Neural cell (in vitro differentiated cells): ENCODE data around the gene PRXL2A. TPM values are rescaled to one million over a fixed set of nuclear protein-coding genes. Genes with fewer than 3 reads are reported as not detected.

Experiments
- H2AFZ ChIP-seq: fragments of 200-600, 300-800 bp; sonication (generic), shearing (Covaris generic); 2 replicates; pipeline ENCODE4 v1.6.0; 2014; ENCODE audit warnings: low read depth, mild to moderate bottlenecking, antibody characterized with exemption, low read length, moderate library complexity
- H3F3A ChIP-seq: fragments of 200-600 bp; shearing (Covaris generic); 2 replicates; pipeline ENCODE4 v1.6.1; 2016; ENCODE audit warnings: mild to moderate bottlenecking, moderate library complexity, mixed read lengths, antibody characterized with exemption, low read length; ENCODE audit not compliant: insufficient read depth, poor library complexity, severe bottlenecking
- H3K27ac ChIP-seq: fragments of 200-600, 300-800 bp; sonication (generic), shearing (Covaris generic); 2 replicates; pipeline ENCODE4 v1.5.1; 2014; ENCODE audit warnings: mild to moderate bottlenecking, low read length, moderate library complexity
- H3K27me3 ChIP-seq: fragments of 300-800, 200-600 bp; sonication (generic), shearing (Covaris generic); 2 replicates; pipeline ENCODE4 v1.6.0; 2014; ENCODE audit warnings: mild to moderate bottlenecking, low read depth, low read length, moderate library complexity; ENCODE audit not compliant: insufficient read depth
- H3K36me3 ChIP-seq: fragments of 300-800, 200-600 bp; sonication (generic), shearing (Covaris generic); 2 replicates; pipeline ENCODE4 v1.5.1; 2014; ENCODE audit warnings: mild to moderate bottlenecking, antibody characterized with exemption, low read length, moderate library complexity; ENCODE audit not compliant: insufficient read depth
- H3K4me2 ChIP-seq: fragments of 300-800, 200-600 bp; sonication (generic), shearing (Covaris generic); 2 replicates; pipeline ENCODE4 v1.6.0; 2014; ENCODE audit warnings: mild to moderate bottlenecking, low read length
- H3K4me3 ChIP-seq: fragments of 300-800, 200-600 bp; sonication (generic), shearing (Covaris generic); 2 replicates; pipeline ENCODE4 v1.5.1; 2014; ENCODE audit warnings: mild to moderate bottlenecking, low read length, moderate library complexity
- H3K79me2 ChIP-seq: fragments of 200-600 bp; shearing (Covaris generic); replicated peaks from 2 replicates; pipeline ENCODE4 v1.6.0; 2014; ENCODE audit warnings: mild to moderate bottlenecking, low read length, moderate library complexity; ENCODE audit not compliant: insufficient read depth
- H3K9ac ChIP-seq: fragments of 300-800, 200-600 bp; sonication (generic), shearing (Covaris generic); 2 replicates; pipeline ENCODE4 v1.6.1; 2016; ENCODE audit warnings: mild to moderate bottlenecking, low read length, mixed read lengths
- H3K9me2 ChIP-seq: fragments of 200-600 bp; shearing (Covaris generic); 2 replicates; pipeline ENCODE4 v1.6.1; 2016; ENCODE audit warnings: mild to moderate bottlenecking, low read length, mixed read lengths; ENCODE audit not compliant: insufficient read depth
- H3K9me3 ChIP-seq: fragments of 200-600, 300-800 bp; sonication (generic), shearing (Covaris generic); 2 replicates; pipeline ENCODE4 v1.6.1; 2016; ENCODE audit warnings: mild to moderate bottlenecking, mixed run types, low read length, moderate library complexity, mixed read lengths
- H4K20me1 ChIP-seq: fragments of 200-600 bp; shearing (Covaris generic); 2 replicates; pipeline ENCODE4 v1.6.1; 2016; ENCODE audit warnings: mild to moderate bottlenecking, mixed run types; ENCODE audit not compliant: insufficient read depth
- EP300 ChIP-seq: fragments of 450-650 bp; conservative IDR thresholded peaks from 2 replicates; pipeline ENCODE4 v1.6.1; 2014; ENCODE audit warnings: antibody characterized with exemption, mild to moderate bottlenecking, moderate library complexity; ENCODE audit not compliant: poor library complexity, severe bottlenecking
- EZH2 ChIP-seq: fragments of 200-600, 300-800 bp; shearing (Covaris generic), sonication (generic); IDR thresholded peaks from 2 replicates; pipeline ENCODE4 v1.6.1; 2014; ENCODE audit warnings: antibody characterized with exemption, low read length, borderline replicate concordance, mild to moderate bottlenecking; ENCODE audit not compliant: insufficient read depth, poor library complexity, severe bottlenecking
- MXI1 ChIP-seq: fragments of 450-650 bp; conservative IDR thresholded peaks from 2 replicates; pipeline ENCODE4 v1.6.1; 2014; ENCODE audit warnings: antibody characterized with exemption, mild to moderate bottlenecking; ENCODE audit not compliant: poor library complexity, severe bottlenecking
- POLR2AphosphoS5 ChIP-seq: IDR thresholded peaks from 2 replicates; pipeline ENCODE4 v1.6.1; 2012
- RAD21 ChIP-seq: fragments of 450-650 bp; conservative IDR thresholded peaks from 2 replicates; pipeline ENCODE4 v1.6.1; 2014; ENCODE audit warnings: antibody characterized with exemption, mild to moderate bottlenecking, moderate library complexity
- SMC3 ChIP-seq: fragments of 450-650 bp; conservative IDR thresholded peaks from 2 replicates; pipeline ENCODE4 v1.6.1; 2014; ENCODE audit warnings: antibody characterized with exemption, mild to moderate bottlenecking, moderate library complexity; ENCODE audit not compliant: poor library complexity
- TAF1 ChIP-seq: IDR thresholded peaks from 2 replicates; pipeline ENCODE4 v1.6.1; 2012; ENCODE audit warnings: low read depth
- polyA plus RNA-seq: library from polyadenylated mRNA; depleted of rRNA; stranded (reverse); fragments of >200 nt; gene quantifications from 2 replicates; pipeline ENCODE4 v1.2.3, GENCODE V29; 2014
- TF ChIP-seq, protein P1 (sequence below): IDR thresholded peaks from 2 replicates; pipeline ENCODE4 v1.6.1; 2012; ENCODE audit warnings: borderline replicate concordance
- TF ChIP-seq, protein P2 (sequence below): fragments of 450-650 bp; IDR thresholded peaks from 2 replicates; pipeline ENCODE4 v1.5.1; 2014; ENCODE audit warnings: antibody characterized with exemption, mild to moderate bottlenecking, moderate library complexity; ENCODE audit not compliant: poor library complexity, severe bottlenecking

PRXL2A gene
- polyA plus RNA-seq, 1 donor from 2014 or later = 60.5 TPM

DNA sequence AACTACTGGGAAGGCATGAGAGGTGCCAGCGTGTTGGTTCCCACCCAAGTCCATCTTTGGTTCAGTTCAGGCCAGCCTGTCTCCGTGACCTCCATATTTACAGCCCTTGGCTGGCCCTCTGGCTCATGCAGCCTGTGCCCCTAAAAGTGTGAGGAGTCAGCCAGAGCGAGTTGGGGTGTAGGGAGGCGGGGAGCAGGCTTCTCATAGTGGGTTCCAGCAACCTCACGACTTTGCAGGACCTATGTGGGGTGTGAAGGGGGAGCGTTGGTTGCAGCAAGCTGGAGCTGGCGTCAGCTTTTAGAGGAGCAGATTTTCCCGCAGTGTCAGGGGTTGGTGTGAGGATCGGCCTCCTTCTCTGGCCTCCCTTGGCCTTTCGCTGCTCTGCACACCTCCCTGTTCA is 55.5 kb downstream of the PRXL2A start:
- H3K4me3 ChIP-seq = no peak overlapping the region
- H3K27me3 ChIP-seq = no peaks in the 10 kb centered on the region
- TF ChIP-seq, protein P1, sequence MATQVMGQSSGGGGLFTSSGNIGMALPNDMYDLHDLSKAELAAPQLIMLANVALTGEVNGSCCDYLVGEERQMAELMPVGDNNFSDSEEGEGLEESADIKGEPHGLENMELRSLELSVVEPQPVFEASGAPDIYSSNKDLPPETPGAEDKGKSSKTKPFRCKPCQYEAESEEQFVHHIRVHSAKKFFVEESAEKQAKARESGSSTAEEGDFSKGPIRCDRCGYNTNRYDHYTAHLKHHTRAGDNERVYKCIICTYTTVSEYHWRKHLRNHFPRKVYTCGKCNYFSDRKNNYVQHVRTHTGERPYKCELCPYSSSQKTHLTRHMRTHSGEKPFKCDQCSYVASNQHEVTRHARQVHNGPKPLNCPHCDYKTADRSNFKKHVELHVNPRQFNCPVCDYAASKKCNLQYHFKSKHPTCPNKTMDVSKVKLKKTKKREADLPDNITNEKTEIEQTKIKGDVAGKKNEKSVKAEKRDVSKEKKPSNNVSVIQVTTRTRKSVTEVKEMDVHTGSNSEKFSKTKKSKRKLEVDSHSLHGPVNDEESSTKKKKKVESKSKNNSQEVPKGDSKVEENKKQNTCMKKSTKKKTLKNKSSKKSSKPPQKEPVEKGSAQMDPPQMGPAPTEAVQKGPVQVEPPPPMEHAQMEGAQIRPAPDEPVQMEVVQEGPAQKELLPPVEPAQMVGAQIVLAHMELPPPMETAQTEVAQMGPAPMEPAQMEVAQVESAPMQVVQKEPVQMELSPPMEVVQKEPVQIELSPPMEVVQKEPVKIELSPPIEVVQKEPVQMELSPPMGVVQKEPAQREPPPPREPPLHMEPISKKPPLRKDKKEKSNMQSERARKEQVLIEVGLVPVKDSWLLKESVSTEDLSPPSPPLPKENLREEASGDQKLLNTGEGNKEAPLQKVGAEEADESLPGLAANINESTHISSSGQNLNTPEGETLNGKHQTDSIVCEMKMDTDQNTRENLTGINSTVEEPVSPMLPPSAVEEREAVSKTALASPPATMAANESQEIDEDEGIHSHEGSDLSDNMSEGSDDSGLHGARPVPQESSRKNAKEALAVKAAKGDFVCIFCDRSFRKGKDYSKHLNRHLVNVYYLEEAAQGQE = no peak
- TF ChIP-seq EP300 = no peak
- TF ChIP-seq POLR2AphosphoS5 = no peak
- TF ChIP-seq RAD21 = no peak
- TF ChIP-seq MXI1 = no peak
- TF ChIP-seq EZH2 = no peak
- TF ChIP-seq, protein P2, sequence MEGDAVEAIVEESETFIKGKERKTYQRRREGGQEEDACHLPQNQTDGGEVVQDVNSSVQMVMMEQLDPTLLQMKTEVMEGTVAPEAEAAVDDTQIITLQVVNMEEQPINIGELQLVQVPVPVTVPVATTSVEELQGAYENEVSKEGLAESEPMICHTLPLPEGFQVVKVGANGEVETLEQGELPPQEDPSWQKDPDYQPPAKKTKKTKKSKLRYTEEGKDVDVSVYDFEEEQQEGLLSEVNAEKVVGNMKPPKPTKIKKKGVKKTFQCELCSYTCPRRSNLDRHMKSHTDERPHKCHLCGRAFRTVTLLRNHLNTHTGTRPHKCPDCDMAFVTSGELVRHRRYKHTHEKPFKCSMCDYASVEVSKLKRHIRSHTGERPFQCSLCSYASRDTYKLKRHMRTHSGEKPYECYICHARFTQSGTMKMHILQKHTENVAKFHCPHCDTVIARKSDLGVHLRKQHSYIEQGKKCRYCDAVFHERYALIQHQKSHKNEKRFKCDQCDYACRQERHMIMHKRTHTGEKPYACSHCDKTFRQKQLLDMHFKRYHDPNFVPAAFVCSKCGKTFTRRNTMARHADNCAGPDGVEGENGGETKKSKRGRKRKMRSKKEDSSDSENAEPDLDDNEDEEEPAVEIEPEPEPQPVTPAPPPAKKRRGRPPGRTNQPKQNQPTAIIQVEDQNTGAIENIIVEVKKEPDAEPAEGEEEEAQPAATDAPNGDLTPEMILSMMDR = no peak
- no peak for TF ChIP-seq SMC3
- TF ChIP-seq TAF1 = no peak
- H3K4me2 ChIP-seq = no peak overlapping the region
- no peak overlapping the region for H3K27ac ChIP-seq
- no peaks in the 10 kb centered on the region for H4K20me1 ChIP-seq
- peaks cover 83% of the 10 kb centered on the region for H3K79me2 ChIP-seq
- no peak overlapping the region for H3K9ac ChIP-seq
- H3K9me3 ChIP-seq = no peaks in the 10 kb centered on the region
- no peaks in the 10 kb centered on the region for H3K36me3 ChIP-seq
- no peaks in the 10 kb centered on the region for H3K9me2 ChIP-seq
- no peak overlapping the region for H2AFZ ChIP-seq
- H3F3A ChIP-seq = no peaks in the 10 kb centered on the region

DNA sequence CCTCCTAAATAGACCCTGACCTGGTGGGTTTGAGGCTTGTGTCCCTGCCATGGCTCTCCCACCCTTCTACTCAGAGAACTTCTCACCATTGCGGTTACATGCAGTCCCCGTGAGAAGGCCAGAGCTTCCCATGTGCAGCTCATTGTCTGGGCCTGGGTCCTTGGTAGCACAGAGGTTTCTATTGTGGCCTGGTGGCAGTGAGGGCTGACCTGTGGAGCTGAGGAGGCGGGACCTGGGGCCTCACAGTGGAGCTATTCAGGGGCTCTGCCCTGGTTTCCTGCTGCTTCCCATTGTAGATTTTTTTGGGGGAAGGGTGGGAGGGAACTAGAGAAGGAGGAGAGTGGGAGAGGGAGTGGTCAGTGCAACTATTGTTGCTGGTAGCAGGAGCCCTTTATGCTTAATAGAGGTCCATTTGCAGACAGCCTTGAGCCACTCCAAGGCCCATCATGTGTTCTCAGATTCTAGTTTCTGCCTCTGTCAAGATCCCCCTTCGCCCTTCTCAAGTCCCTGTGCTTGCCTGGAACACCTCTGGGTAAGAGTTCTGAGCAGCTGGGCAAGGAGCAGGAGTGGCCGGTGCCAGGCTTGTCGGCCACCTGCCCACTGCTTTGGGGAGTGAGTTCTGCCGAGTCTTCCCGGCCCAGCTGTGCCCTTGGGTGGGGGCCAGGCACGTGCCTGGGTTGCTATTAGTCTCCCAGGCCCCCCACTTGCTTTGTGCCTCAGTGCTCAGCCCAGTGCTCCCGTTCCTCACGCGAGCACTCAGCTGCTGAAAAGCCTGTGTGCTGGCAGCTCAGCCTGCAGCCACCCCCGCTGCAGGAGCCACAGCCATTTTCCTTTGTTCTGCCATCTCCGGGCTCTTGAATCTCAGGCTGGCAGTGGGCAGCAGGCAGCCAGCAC is 56.5 kb downstream of the PRXL2A start:
- Histone ChIP-seq H3K4me2 (no peak overlapping the region), H3K36me3 (no peaks in the 10 kb centered on the region), H3K9me3 (no peaks in the 10 kb centered on the region), H3K27me3 (no peaks in the 10 kb centered on the region), H3F3A (no peaks in the 10 kb centered on the region), H3K79me2 (peaks cover 82% of the 10 kb centered on the region), H2AFZ (peak overlapping the region; percentile 92), H4K20me1 (no peaks in the 10 kb centered on the region), H3K4me3 (peak overlapping the region; percentile 50), H3K27ac (peak overlapping the region; percentile 71), H3K9me2 (no peaks in the 10 kb centered on the region), H3K9ac (peak overlapping the region; percentile 66)
- no peak for TF ChIP-seq TAF1
- TF ChIP-seq POLR2AphosphoS5 = no peak
- TF ChIP-seq, protein P1 = peak; percentile 47
- TF ChIP-seq, protein P2 = no peak
- no peak for TF ChIP-seq RAD21
- TF ChIP-seq SMC3 = no peak
- TF ChIP-seq MXI1 = peak; percentile 23
- TF ChIP-seq EP300 = no peak
- no peak for TF ChIP-seq EZH2
